DMS53 treated with DMSO at 0.1 percent for 48 hours (cell line): ENCODE results near the gene EDEM2.
"Not testable (repeated sequence)": the region's sequence is repeated elsewhere in the genome, so short reads cannot be mapped to it uniquely, and the experiment has no call there.

Experiments used
- DNase-seq: peaks from one replicate; lab custom pipeline; 2025; ENCODE audit not compliant: unreplicated experiment; lab: John Stamatoyannopoulos, UW

EDEM2 gene, protein sequence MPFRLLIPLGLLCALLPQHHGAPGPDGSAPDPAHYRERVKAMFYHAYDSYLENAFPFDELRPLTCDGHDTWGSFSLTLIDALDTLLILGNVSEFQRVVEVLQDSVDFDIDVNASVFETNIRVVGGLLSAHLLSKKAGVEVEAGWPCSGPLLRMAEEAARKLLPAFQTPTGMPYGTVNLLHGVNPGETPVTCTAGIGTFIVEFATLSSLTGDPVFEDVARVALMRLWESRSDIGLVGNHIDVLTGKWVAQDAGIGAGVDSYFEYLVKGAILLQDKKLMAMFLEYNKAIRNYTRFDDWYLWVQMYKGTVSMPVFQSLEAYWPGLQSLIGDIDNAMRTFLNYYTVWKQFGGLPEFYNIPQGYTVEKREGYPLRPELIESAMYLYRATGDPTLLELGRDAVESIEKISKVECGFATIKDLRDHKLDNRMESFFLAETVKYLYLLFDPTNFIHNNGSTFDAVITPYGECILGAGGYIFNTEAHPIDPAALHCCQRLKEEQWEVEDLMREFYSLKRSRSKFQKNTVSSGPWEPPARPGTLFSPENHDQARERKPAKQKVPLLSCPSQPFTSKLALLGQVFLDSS

DNA sequence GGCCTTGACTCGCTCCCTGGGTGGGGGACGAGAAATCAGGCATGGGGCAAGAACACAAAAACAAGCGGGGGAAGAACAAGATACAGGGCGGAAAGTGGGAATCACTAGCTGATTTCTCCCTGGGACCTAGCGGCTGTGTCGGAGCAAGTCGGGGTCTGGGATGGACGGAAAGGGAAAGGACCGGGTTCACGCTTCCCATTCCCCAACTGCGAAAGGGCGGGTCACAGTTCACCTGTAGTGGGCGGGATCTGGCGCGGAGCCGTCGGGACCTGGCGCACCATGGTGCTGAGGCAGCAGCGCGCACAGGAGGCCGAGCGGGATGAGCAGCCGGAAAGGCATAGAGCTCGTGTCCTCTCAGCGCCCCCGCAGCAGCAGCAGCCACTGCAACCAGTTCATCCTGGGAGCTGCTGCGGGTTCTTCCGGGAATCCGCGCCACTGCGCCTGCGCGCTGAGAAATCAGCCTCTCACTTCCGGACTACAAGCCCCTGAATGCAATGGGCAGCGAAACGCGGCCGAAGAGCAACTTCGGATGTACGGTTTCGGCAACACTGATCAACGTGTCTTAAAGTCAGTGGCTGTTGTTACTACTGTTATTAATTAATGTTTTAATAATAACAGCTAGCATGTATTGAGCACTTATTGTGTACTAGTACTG, at the start of gene EDEM2:
EDEM2 (minus strand) TSS at position 417 of the 655 bp plus-strand sequence; CDS start at position 339, 78 bp downstream.
- peak; percentile 94 for DNase-seq

DNA sequence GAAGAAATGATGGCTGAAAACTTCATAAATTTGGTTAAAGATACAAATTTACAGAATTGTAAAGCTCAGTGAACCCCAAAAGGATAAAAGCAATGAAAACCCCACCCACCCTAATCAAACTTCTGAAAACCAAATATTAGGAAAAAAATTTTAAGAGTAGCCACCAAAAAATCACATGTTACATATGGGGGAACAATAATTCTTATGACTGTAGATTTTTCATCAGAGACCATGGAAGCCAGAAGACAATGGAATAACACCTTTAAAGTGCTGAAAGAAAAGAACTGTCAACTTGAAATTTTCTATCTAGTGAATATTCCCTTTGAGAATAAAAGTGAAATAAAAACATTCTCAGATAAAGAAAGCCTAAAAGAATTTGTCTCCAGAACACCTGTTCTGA, 49.2 kb upstream of the EDEM2 start:
- no peak for DNase-seq

DNA sequence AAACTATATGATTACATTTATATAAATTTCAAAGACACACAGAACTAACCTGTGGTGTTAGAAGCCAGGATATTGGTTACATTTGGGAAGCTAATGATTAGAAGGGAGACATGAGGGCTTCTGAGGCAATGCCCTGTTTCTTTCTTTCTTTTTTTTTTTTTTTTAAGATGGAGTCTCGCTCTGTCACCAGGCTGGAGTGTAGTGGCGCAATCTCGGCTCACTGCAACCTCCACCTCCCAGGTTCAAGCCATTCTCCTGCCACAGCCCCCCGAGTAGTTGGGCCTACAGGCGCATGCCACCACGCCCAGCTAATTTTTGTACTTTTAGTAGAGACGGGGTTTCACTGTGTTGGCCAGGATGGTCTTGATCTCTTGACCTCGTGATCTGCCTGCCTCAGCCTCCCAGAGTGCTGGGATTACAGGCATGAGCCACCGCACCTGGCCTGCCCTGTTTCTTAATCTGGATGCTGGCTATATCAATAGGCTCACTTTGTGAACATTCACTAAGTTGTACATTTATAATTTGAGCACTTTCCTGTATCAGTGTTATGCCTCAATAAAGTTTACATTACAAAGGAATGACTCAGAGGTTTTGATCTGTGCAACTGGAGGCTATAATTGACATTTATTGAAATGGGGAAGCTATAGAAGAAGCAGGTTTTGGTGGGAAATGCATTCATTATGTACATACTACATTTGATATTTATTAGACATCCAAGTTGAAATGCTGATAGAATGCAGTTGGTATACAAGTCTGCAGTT, 46.1 kb upstream of the EDEM2 start:
- DNase-seq, result not testable (repeated sequence)

DNA sequence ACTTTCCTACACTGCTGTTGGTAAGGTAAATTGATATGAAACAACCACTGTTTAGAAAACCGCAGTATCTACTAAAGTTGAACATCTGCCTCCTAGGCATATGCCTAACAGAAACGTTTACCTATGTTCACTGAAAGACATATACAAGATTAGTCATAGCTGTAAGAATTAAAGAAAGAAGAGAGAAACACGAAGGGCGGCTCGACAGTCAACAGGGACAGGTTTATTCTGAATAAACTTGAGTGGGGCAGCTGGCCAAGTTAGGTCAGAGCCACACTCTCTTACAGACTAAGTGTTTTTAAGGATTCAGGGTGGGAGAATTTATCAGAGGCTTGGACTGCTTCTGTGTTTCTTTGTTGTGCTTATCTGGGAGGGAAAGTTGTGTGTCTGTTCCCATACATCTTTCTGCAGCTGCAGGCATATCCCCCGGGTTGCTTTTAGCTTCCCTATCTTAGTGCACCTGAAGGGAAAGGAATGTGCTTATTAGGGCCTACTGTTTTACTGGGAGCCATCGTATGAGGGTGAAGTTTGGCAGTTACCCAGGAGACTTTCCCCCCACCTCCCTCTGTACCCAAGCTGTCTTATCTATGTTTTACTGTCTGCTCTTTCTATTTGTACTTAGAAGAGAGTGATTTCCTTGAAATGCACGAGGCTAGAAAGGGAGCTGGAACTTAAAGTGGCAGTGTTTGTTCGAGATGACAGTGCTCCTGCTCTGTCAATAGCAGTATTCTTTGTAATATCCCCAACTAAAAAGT, 45.2 kb upstream of the EDEM2 start:
- DNase-seq, result no peak

DNA sequence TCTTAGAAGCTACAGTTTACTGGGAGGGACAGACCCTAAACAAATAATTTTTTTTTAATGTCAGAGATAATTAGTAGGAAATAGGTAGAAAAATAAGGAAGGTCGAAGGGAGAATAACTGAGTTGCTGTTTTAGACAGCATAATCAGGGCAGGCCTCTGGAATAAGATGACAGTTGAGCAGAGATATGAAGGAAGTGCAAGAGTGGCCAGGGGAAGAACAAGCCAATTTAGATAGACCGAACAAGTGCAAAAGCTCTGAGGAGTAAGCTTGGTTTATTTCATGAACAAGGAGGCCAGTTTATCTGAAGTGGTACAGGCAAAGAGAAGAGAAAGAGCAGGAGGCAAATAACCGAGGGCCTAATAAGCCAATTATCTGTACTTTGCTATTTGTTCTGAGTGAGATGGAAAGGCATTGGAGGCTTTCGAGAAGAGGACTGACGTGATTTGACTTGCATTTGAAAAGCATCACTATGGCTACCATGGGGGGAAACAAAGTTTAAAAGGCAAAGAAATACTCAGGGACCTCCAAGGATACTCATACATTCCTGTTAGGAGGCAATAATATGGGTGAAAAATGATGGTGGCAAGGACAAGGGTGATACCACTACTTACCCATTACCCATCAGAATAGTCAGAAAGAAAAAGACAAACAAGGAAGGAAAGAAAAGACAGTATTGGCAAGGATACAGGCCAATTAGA, 44.4 kb upstream of the EDEM2 start:
- no peak for DNase-seq

DNA sequence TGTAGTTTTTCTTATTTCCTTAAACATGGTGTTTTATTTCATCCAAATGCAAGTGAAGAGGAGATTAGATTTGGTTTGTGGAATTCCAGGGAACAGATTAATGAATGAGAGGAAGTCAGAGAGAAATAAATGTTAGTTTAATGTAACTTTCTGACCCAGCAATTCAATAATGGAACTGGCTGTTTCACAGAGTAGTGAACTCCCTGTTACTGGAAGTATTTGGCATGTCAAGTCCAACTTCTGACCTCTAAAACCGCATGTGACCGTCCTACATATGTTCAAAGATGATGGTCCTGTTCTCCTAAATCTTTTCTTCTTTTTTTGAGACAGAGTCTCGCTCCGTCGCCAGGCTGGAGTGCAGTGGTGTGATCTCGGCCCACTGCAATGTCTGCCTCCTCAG, 43.4 kb upstream of the EDEM2 start:
- no peak for DNase-seq

DNA sequence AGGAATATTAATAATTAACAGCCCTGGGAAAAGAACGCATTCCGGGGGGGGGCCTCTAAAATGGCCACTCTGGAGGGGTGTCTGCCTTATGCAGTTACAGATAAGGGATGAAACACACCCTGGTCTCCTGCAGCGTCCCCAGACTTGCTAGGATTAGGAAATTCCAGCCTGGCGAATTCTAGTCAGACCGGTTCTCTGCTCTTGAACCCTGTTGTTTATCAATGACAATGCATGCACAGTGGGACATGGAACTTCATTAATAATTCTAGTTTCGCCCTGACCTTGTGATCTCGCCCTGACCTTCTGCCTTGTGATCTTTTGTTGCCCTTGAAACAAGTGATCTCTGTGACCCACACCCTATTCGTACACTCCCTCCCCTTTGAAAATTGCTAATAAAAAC, 42.1 kb upstream of the EDEM2 start:
- DNase-seq, result not testable (repeated sequence)

DNA sequence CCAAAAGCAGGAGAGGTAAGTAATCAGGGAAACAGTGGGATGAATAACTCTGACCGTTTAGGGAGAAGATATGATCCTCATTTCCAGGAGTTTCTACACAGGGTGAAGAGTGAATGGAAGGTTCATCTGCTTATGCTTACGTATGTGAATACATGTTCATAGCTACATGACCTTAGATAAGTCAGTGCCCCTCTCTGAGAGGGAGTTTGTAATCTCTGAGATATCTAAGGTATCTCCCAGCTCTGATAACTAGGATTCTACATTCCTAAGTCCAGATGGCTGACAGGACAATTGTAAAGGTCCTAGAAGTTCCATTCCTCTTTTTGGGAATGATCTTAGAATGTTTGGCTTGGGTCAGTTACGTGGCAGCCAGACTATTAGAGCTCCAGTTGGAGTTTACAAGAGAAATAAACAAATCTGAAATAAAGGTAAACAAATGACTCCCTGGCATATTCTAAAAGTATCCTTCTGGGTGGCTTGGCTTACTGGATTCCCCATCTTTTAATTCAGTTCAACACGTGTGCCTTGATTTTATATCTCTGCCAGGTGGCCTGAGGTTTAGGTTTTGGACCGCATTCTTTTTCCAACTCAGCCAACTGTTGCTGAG, 40.6 kb upstream of the EDEM2 start:
- no peak for DNase-seq

DNA sequence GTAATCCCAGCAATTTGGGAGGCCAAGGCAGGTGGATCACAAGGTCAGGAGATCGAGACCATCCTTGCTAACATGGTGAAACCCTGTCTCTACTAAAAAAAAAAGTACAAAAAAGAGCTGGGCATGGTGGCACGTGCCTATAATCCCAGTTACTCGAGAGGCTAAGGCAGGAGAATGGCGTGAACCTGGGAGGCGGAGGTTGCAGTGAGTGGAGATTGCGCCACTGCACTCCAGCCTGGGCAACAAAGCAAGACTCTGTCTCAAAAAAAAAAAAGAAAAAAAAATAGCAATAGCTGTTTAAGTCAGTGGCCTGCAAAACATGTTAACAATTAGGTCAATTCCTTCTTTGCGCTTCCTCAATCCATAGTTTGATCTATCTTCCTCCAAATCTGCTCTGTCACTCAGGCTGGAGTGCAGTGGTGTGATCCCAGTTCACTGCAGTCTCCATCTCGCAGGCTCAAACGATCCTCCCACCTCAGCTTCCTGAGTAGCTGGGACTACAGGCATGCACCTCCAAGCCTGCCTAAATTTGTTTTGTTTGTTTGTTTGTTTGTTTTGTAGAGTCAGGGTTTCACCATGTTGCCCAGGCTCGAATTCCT, 39.7 kb upstream of the EDEM2 start:
- not testable (repeated sequence) for DNase-seq

DNA sequence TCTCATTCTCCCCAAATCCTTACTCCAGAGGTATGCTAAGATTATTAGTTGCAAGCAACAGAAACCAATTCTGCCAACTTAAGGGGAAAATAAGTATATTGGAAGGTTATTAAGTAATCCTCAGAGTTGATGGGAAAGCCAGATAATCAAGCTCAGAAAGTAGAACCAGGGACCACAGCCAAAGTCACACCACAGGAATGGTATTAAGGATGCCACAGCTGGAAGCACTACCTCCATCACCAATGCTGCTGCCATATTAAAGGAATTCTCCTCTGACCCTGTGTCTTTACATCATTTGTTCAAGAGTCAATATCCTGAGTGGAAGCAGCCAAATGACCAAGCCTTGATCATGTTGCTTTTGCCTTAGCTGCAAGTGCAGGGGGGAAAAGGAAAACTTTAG, 34.6 kb upstream of the EDEM2 start:
- no peak for DNase-seq

DNA sequence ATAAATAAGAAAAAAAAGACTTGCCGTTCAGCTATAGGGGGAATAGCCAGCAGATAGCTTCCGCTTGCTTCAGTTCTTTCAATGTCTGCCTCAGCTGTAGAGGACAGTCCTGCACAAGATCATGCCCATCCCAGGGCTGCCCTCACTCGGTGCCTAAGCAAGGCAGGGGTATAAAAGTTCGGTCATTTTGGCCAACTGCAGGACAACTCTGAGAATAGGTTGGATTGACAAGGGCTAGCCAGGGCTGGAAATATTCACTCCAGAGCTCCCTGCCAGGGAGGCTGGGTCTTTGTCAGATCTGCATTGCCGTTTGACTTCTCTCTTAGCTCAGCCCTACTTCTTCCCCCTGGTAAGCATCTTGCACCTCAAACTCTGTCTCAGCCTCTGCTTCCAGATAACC, 33.1 kb upstream of the EDEM2 start:
- DNase-seq, result no peak

DNA sequence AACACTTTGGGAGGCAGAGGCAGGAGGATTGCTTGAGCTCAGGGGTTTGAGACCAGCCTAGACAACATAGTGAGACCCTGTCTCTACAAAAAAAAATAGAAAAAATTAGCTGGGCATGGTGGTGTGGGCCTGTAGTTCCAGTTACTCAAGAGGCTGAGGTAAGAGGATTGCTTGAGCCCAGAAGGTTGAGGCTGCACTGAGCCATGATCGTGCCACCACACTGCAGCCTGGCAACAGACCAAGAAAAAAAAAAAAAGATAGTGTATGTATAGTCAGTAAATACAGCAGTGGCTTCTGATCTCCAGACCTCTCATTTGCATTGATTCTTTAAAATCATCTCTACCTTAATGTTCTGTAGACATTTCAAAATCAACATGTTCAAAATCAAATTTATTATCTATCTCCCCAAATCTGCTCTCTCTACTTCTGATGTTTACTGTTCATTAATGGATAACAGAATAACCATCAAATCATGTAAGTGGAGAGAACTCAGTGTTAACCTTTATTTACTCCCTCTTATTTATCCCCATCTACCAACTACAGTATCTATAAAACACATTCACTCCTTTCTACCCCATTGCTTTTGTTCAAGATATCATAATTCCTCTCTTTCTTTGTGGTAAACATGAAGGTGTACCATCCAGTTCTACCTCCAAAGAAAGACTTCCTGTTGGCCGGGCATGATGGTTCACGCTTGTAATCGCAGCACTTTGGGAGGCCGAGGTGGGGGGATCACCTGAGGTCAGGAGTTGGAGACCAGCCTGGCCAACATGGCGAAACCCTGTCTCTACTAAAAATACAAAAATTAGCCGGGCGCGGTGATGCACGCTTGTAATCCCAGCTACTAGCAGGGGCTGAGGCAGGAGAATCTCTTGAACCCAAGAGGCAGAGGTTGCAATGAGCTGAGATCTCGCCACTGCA, 32.4 kb upstream of the EDEM2 start:
- DNase-seq, result no peak

DNA sequence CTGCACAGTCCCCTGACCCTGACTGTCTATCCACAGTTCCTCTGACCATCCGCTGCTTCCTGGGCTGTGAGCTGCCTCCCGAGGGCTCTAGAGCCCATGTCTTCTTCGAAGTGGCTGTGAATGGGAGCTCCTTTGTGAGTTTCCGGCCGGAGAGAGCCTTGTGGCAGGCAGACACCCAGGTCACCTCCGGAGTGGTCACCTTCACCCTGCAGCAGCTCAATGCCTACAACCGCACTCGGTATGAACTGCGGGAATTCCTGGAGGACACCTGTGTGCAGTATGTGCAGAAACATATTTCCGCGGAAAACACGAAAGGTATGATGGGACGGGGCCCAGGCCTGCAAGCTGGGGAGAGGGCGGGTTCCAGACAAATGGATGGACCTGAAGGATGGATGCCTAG, 29.0 kb upstream of the EDEM2 start:
- no peak for DNase-seq

DNA sequence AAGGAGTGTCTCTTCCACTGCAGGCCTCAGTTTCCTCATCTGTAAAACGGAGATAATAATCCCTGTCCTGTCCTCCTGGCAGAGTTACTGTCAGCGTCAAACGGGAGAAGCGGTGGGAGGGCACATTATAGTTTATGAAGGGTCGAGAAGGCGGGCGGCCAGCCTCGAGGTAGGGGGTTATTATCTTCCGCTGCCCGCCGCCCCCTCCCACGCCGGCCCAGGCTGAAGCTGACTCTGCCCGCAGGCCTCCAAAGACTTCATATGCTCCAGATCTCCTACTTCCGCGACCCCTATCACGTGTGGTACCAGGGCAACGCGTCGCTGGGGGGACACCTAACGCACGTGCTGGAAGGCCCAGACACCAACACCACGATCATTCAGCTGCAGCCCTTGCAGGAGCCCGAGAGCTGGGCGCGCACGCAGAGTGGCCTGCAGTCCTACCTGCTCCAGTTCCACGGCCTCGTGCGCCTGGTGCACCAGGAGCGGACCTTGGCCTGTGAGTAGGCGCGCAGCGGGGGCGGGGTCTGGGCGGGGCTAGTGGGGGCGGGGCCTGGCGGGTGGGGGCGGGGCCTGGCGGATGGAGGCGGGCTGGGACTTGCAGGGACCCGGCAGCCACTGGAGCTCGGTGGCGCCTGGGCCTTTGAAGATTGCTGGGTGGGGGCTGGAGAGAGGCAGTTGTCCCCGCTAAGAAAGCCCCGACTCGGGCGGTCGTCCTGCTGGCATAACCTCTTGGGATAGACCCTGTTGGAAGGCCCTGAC, 27.5 kb upstream of the EDEM2 start:
- no peak for DNase-seq

DNA sequence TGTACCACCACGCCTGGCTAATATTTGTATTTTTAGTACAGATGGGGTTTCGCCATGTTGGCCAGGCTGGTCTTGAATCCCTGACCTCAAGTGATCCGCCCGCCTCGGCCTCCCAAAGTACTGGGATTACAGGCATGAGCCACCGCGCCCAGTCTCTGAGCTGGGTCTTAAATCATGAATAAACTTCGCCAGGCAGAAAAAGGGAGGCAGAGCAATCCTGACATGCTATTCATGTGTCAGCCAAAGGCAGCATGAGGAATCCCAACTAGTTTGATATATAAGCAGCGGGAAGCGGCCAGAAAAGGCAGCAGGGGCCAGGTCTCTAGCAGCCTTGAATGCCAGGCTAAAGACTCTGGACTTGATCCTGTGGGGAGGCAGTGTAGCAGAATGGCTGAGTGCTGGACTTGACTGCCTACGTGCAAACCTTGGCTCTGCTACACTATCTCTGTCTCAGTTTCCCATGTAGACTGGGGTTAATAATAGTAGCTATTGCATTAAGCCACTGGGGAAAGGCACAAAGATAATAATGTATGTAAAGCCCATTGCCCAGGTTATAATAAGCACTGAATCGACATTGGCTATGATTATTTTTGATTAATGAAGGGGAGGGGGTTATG, 26.5 kb upstream of the EDEM2 start:
- DNase-seq, result no peak

DNA sequence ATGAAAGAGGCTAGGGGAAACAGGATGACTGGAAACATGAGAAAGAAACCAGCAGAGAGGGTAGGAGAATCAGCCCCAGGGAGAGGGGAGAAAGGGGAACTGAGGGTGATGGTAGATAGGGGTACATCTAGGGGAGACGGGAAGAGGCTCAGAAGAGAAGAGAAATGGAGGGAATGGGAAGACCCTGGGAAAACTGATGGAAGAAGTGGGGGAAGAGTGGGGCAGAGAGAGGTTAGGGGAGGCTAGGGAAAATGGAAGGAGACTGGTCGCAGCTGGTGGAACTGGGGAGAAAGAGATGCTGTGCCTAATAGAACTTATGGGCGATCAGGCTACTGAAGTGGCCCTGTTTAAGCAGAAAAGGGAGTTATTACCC, 25.3 kb upstream of the EDEM2 start:
- DNase-seq, result no peak

DNA sequence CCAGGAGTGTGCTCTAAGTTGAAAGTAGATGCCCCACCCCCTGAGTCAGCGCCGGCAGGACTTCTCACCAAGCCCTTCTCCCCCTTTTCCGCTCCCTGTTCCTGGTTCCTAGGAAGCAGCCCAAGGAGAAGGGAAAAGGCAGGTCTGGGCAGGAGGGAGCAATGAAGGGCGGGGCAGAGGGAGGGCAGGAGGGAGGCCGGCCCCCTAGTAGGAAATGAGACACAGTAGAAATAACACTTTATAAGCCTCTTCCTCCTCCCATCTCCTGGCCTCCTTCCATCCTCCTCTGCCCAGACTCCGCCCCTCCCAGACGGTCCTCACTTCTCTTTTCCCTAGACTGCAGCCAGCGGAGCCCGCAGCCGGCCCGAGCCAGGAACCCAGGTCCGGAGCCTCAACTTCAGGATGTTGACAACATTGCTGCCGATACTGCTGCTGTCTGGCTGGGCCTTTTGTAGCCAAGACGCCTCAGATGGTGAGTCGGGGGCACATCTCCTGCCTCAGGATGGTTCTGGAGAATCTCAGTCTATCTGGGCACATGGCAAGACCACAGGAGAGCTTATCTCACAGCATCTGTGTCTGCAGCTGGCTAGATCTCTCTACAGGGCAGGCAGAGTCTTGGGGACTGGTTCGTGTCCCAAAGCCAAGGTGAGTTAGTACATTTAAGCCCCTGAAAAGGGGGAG, 24.8 kb upstream of the EDEM2 start, which contains the start of gene PROCR:
PROCR (plus strand) TSS at position 320 of the 681 bp plus-strand sequence; CDS start at position 403, 83 bp downstream.
- DNase-seq, result peak; percentile 41
